Mucosa of rectum (tissue), 2 donors: ENCODE results near the gene MRPL33.

Source experiments
- H3K27ac ChIP-seq, 2 donors: one replicate each; pipeline ENCODE4 v1.7.0; 2013; ENCODE audit warnings: inconsistent platforms in 2 of 2, low read depth in 2 of 2, low read length in 2 of 2
- H3K27me3 ChIP-seq, 2 donors: one replicate each; pipeline ENCODE4 v1.7.0; 2013; ENCODE audit warnings: low read length in 2 of 2; ENCODE audit not compliant: control insufficient read depth in 2 of 2, insufficient read depth in 2 of 2
- H3K36me3 ChIP-seq, 2 donors: one replicate each; pipeline ENCODE4 v1.7.0; 2013; ENCODE audit warnings: low read length in 2 of 2; ENCODE audit not compliant: control insufficient read depth in 2 of 2, insufficient read depth in 2 of 2
- H3K4me1 ChIP-seq, 2 donors: one replicate each; pipeline ENCODE4 v1.7.0; 2013; ENCODE audit warnings: low read length in 2 of 2, mild to moderate bottlenecking in 1 of 2; ENCODE audit not compliant: control insufficient read depth in 2 of 2, insufficient read depth in 2 of 2
- H3K4me3 ChIP-seq, 2 donors: one replicate each; pipeline ENCODE4 v1.7.0; 2013; ENCODE audit warnings: low read length in 2 of 2
- H3K9ac ChIP-seq, 2 donors: one replicate each; pipeline ENCODE4 v1.7.0; 2013; ENCODE audit warnings: low read length in 2 of 2, low read depth in 1 of 2, mild to moderate bottlenecking in 1 of 2
- H3K9me3 ChIP-seq, 2 donors: one replicate each; pipeline ENCODE4 v1.7.0; 2013; ENCODE audit warnings: low read length in 2 of 2; ENCODE audit not compliant: control insufficient read depth in 2 of 2
- donor health status: healthy.
- donor health status: Normal muscosa, but diverticular disease.

MRPL33 gene

GRCh38 chr2:27796791-27797765 lies 25.6 kb downstream of the MRPL33 start:
- no peaks in the 10 kb centered on the region for H3K27me3 ChIP-seq
- no peak overlapping the region for H3K9ac ChIP-seq
- peaks cover 0 to 5% of the 10 kb centered on the region in 2 donors for H3K4me1 ChIP-seq
- H3K4me3 ChIP-seq, result no peak overlapping the region
- no peaks in the 10 kb centered on the region for H3K9me3 ChIP-seq
- H3K36me3 ChIP-seq, result no peaks in the 10 kb centered on the region
- H3K27ac ChIP-seq, result no peak overlapping the region

- no peaks in the 10 kb centered on the region for H3K4me1 ChIP-seq
- no peaks in the 10 kb centered on the region for H3K36me3 ChIP-seq
- H3K27me3 ChIP-seq, result no peaks in the 10 kb centered on the region
- no peak overlapping the region for H3K27ac ChIP-seq
- H3K9ac ChIP-seq, result no peak overlapping the region
- H3K9me3 ChIP-seq, result no peaks in the 10 kb centered on the region
- no peak overlapping the region for H3K4me3 ChIP-seq
Measured at GRCh38 chr2:27797841-27798240, 26.3 kb downstream of the MRPL33 start.

- Histone ChIP-seq H3K36me3 (no peaks in the 10 kb centered on the region), H3K27ac (no peak overlapping the region), H3K9ac (no peak overlapping the region), H3K9me3 (no peaks in the 10 kb centered on the region), H3K4me1 (no peaks in the 10 kb centered on the region), H3K27me3 (no peaks in the 10 kb centered on the region), H3K4me3 (no peak overlapping the region)
Measured at GRCh38 chr2:27798486-27798885, 27.0 kb downstream of the MRPL33 start.

GRCh38 chr2:27798948-27799645 lies 27.6 kb downstream of the MRPL33 start:
- H3K9ac ChIP-seq, result no peak overlapping the region
- peak overlapping the region in 1 of 2 donors; percentile 14 for H3K27ac ChIP-seq
- no peak overlapping the region for H3K4me3 ChIP-seq
- H3K36me3 ChIP-seq, result no peaks in the 10 kb centered on the region
- no peaks in the 10 kb centered on the region for H3K4me1 ChIP-seq
- no peaks in the 10 kb centered on the region for H3K9me3 ChIP-seq
- H3K27me3 ChIP-seq, result no peaks in the 10 kb centered on the region

- H3K27me3 ChIP-seq, result no peaks in the 10 kb centered on the region
- H3K9me3 ChIP-seq, result no peaks in the 10 kb centered on the region
- H3K27ac ChIP-seq, result no peak overlapping the region
- no peaks in the 10 kb centered on the region for H3K4me1 ChIP-seq
- no peak overlapping the region for H3K4me3 ChIP-seq
- H3K9ac ChIP-seq, result no peak overlapping the region
- no peaks in the 10 kb centered on the region for H3K36me3 ChIP-seq
Measured at GRCh38 chr2:27799646-27800010, 28.1 kb downstream of the MRPL33 start.

- Histone ChIP-seq H3K4me3 (no peak overlapping the region), H3K9me3 (no peaks in the 10 kb centered on the region), H3K27me3 (no peaks in the 10 kb centered on the region), H3K9ac (no peak overlapping the region), H3K27ac (no peak overlapping the region), H3K36me3 (no peaks in the 10 kb centered on the region), H3K4me1 (no peaks in the 10 kb centered on the region)
Measured at GRCh38 chr2:27800856-27801255, 29.3 kb downstream of the MRPL33 start.

- H3K9ac ChIP-seq, result no peak overlapping the region
- no peaks in the 10 kb centered on the region for H3K9me3 ChIP-seq
- no peaks in the 10 kb centered on the region for H3K36me3 ChIP-seq
- H3K4me1 ChIP-seq, result no peaks in the 10 kb centered on the region
- H3K27me3 ChIP-seq, result no peaks in the 10 kb centered on the region
- no peak overlapping the region for H3K27ac ChIP-seq
- no peak overlapping the region for H3K4me3 ChIP-seq
Measured at GRCh38 chr2:27802547-27802946, 31.0 kb downstream of the MRPL33 start.

- Histone ChIP-seq H3K9me3 (no peaks in the 10 kb centered on the region), H3K9ac (no peak overlapping the region), H3K36me3 (no peaks in the 10 kb centered on the region), H3K27ac (no peak overlapping the region), H3K4me1 (no peaks in the 10 kb centered on the region), H3K4me3 (no peak overlapping the region), H3K27me3 (no peaks in the 10 kb centered on the region)
Measured at GRCh38 chr2:27803046-27803445, 31.5 kb downstream of the MRPL33 start.

- H3K9ac ChIP-seq, result no peak overlapping the region
- no peaks in the 10 kb centered on the region for H3K9me3 ChIP-seq
- no peaks in the 10 kb centered on the region for H3K27me3 ChIP-seq
- no peaks in the 10 kb centered on the region for H3K4me1 ChIP-seq
- H3K36me3 ChIP-seq, result no peaks in the 10 kb centered on the region
- no peak overlapping the region for H3K4me3 ChIP-seq
- H3K27ac ChIP-seq, result no peak overlapping the region
Measured at GRCh38 chr2:27804146-27804545, 32.6 kb downstream of the MRPL33 start.

- Histone ChIP-seq H3K4me1 (no peaks in the 10 kb centered on the region), H3K27ac (no peak overlapping the region), H3K9ac (no peak overlapping the region), H3K27me3 (no peaks in the 10 kb centered on the region), H3K4me3 (no peak overlapping the region), H3K9me3 (no peaks in the 10 kb centered on the region), H3K36me3 (no peaks in the 10 kb centered on the region)
Measured at GRCh38 chr2:27805180-27805579, 33.7 kb downstream of the MRPL33 start.
